K562 (cell line): Measurements from ENCODE around the gene WDR72. TPM values are rescaled to one million over a fixed set of nuclear protein-coding genes. Genes with fewer than 3 reads are reported as not detected.

Source experiments
- ATAC-seq: fragments of 200-7000 bp; cut with Tn5 transposase; 3 replicates; pipeline ENCODE4 v1.9.1; 2020; ENCODE audit warnings: moderate library complexity
- BruUV-seq: library from RNA; stranded (reverse); fragments of 400-500 nt; replicated peaks from 2 replicates; lab custom pipeline; 2021; lab: Mats Ljungman, UMichigan
- CTCF ChIA-PET: fragments of 300-600 bp; formaldehyde crosslinking; extraction: SDS; loops from one replicate; lab custom pipeline; 2021; ENCODE audit warnings: low intra/inter-chr PET ratio; lab: Yijun Ruan, JAX
- POLR2A ChIA-PET: fragments of 300-600, 350-650 bp; sonication (Branson Sonifier 250); formaldehyde crosslinking; extraction: SDS; loops from one replicate; lab custom pipeline; 2021; ENCODE audit warnings: antibody characterized with exemption, inconsistent platforms; lab: Yijun Ruan, JAX
- DNase-seq, 4 experiments: peaks; one replicate each; pipeline versions ENCODE4 v3.0.0 to v3.0.0-alpha.2; 2011 to 2018; ENCODE audit warnings: low spot score in 3 of 4, mixed read lengths in 3 of 4; ENCODE audit errors: extremely low read depth in 1 of 4
- FAIRE-seq: peaks from 2 replicates; lab custom pipeline; 2011; peaks lifted over from hg19 to GRCh38; lab: Jason Lieb, UNC
- H2AFZ ChIP-seq: 2 replicates; pipeline ENCODE4 v1.6.0; 2011; ENCODE audit warnings: low read depth, low read length, control low read depth, inconsistent platforms
- H3K27ac ChIP-seq: fragments of 200-600 bp; 3 replicates; pipeline ENCODE4 v1.8.0; 2011; ENCODE audit warnings: low read depth, mild to moderate bottlenecking, control low read depth, inconsistent platforms, low read length, moderate library complexity, mixed read lengths; ENCODE audit errors: extremely low read depth
- H3K27me3 ChIP-seq, 2 experiments: fragments of 300-600 bp in 1 of 2; 2 replicates in 1 of 2; 3 replicates in 1 of 2; pipeline versions ENCODE4 v1.6.0 to v1.8.0; 2011; ENCODE audit warnings: inconsistent platforms in 2 of 2, low read length in 2 of 2, mild to moderate bottlenecking in 1 of 2, mixed read lengths in 1 of 2, moderate library complexity in 1 of 2; ENCODE audit not compliant: control insufficient read depth in 2 of 2, insufficient read depth in 2 of 2
- H3K36me3 ChIP-seq: fragments of 300-600 bp; 3 replicates; pipeline ENCODE4 v1.8.0; 2011; ENCODE audit warnings: mild to moderate bottlenecking, low read length, inconsistent platforms; ENCODE audit not compliant: control insufficient read depth, insufficient read depth
- H3K4me1 ChIP-seq, 2 experiments: fragments of 200-600 bp in 1 of 2; replicated peaks in 1 of 2; 2 replicates in 1 of 2; 3 replicates in 1 of 2; pipeline versions ENCODE4 v1.5.1 to v1.8.0; 2011; ENCODE audit warnings: inconsistent platforms in 2 of 2, low read length in 2 of 2, mild to moderate bottlenecking in 1 of 2, mixed read lengths in 1 of 2, moderate library complexity in 1 of 2; ENCODE audit not compliant: control insufficient read depth in 2 of 2, insufficient read depth in 2 of 2
- H3K4me2 ChIP-seq: 2 replicates; pipeline ENCODE4 v1.6.1; 2011; ENCODE audit warnings: low read length, control low read depth, inconsistent platforms, mixed read lengths; ENCODE audit not compliant: insufficient read depth
- H3K4me3 ChIP-seq: fragments of 200-600 bp; sonication (generic), shearing (Covaris generic); 2 replicates; pipeline ENCODE4 v1.5.1; 2016; ENCODE audit warnings: control low read depth, inconsistent platforms
- H3K79me2 ChIP-seq: fragments of 200-600 bp; 3 replicates; pipeline ENCODE4 v1.8.0; 2011; ENCODE audit warnings: low read length, inconsistent platforms; ENCODE audit not compliant: control insufficient read depth, insufficient read depth
- H3K9ac ChIP-seq, 2 experiments: 2 replicates each; pipeline versions ENCODE4 v1.6.0 to v1.6.1; 2011; ENCODE audit warnings: low read depth in 2 of 2, low read length in 2 of 2, control low read depth in 1 of 2, inconsistent platforms in 1 of 2, mild to moderate bottlenecking in 1 of 2, mixed read lengths in 1 of 2; ENCODE audit not compliant: insufficient read depth in 1 of 2
- H3K9me1 ChIP-seq: one replicate; pipeline ENCODE4 v1.6.0; 2011; ENCODE audit warnings: inconsistent platforms, mild to moderate bottlenecking, low read length, moderate library complexity; ENCODE audit not compliant: control insufficient read depth, insufficient read depth
- H3K9me3 ChIP-seq: replicated peaks from 2 replicates; pipeline ENCODE4 v1.5.1; 2011; ENCODE audit warnings: low read depth, low read length, inconsistent platforms; ENCODE audit not compliant: control insufficient read depth, insufficient read depth
- H4K20me1 ChIP-seq: replicated peaks from 2 replicates; pipeline ENCODE4 v1.6.1; 2011; ENCODE audit warnings: low read length, inconsistent platforms, mixed read lengths; ENCODE audit not compliant: control insufficient read depth, insufficient read depth
- FOSL1 ChIP-seq: fragments of 200-800 bp; sonication (Bioruptor generic); conservative IDR thresholded peaks from 2 replicates; pipeline ENCODE4 v1.6.1; 2016; ENCODE audit warnings: missing genetic modification characterization, missing compliant biosample characterization
- HDGF ChIP-seq: fragments of 450-650 bp; IDR thresholded peaks from 2 replicates; pipeline ENCODE4 v1.6.1; 2016
- IRF2 ChIP-seq: sonication (generic); formaldehyde crosslinking; IDR thresholded peaks from 2 replicates; pipeline ENCODE4 v1.8.1; 2022; ENCODE audit warnings: mild to moderate bottlenecking, missing genetic modification reagents
- KDM4B ChIP-seq, 2 experiments: fragments of 450-650 bp in 1 of 2; sonication (generic) in 1 of 2; IDR thresholded peaks; 2 replicates each; pipeline ENCODE4 v1.6.1; 2016 to 2017; ENCODE audit warnings: borderline replicate concordance in 2 of 2, antibody characterized with exemption in 1 of 2, low read depth in 1 of 2, mild to moderate bottlenecking in 1 of 2
- MEIS2 ChIP-seq: fragments of 450-650 bp; IDR thresholded peaks from 2 replicates; pipeline ENCODE4 v1.6.1; 2014; ENCODE audit warnings: mild to moderate bottlenecking; ENCODE audit not compliant: partially characterized antibody
- MYBL2 ChIP-seq, 2 experiments: fragments of 450-650 bp in 1 of 2; sonication (generic) in 1 of 2; formaldehyde crosslinking in 1 of 2; IDR thresholded peaks; 2 replicates each; pipeline versions ENCODE4 v1.6.1 to v1.8.1; 2017 to 2022; ENCODE audit warnings: borderline replicate concordance in 1 of 2, inconsistent platforms in 1 of 2, low read depth in 1 of 2, mild to moderate bottlenecking in 1 of 2, missing genetic modification reagents in 1 of 2, moderate library complexity in 1 of 2
- PTBP1 ChIP-seq: fragments of 200-400 bp; formaldehyde crosslinking; IDR thresholded peaks from 2 replicates; pipeline ENCODE4 v1.6.1; 2017; ENCODE audit warnings: low read depth, low read length
- RFX7 ChIP-seq: fragments of 250-450 bp; sonication (Bioruptor Pico); IDR thresholded peaks from 2 replicates; pipeline ENCODE4 v1.5.1; 2021; ENCODE audit warnings: mild to moderate bottlenecking
- SMARCE1 ChIP-seq: fragments of 450-650 bp; IDR thresholded peaks from 2 replicates; pipeline ENCODE4 v1.7.1; 2016; ENCODE audit warnings: mild to moderate bottlenecking
- ZNF347 ChIP-seq: fragments of 450-650 bp; formaldehyde crosslinking; IDR thresholded peaks from 2 replicates; pipeline ENCODE4 v1.4.0; 2020; ENCODE audit warnings: low read depth, mild to moderate bottlenecking, moderate library complexity
- ZNF644 ChIP-seq: fragments of 200-800 bp; sonication (Bioruptor generic); IDR thresholded peaks from 2 replicates; pipeline ENCODE4 v1.6.1; 2016; ENCODE audit warnings: low read depth, missing genetic modification characterization, missing compliant biosample characterization
- WGBS: fragments of 100-300 bp; shearing (Covaris generic); methylation state at CpG from one replicate; pipeline ENCODE4 v1.1.6; 2016; ENCODE audit warnings: low coverage, mixed read lengths; ENCODE audit not compliant: insufficient coverage; ENCODE audit errors: missing lambda C conversion rate; 5-methylcytosine and 5-hydroxymethylcytosine counted together
- in situ Hi-C: fragments of 300-500 bp; cut with MboI; formaldehyde crosslinking; loops from 4 replicates; pipeline ENCODE4 v1.15.0; 2018; ENCODE audit warnings: inconsistent platforms, mixed read lengths
- intact Hi-C: fragments of 100-400 bp; cut with micrococcal nuclease; formaldehyde crosslinking; loops from 2 replicates; pipeline ENCODE4 v1.14.2; 2022
- polyA plus RNA-seq, 8 experiments: library from polyadenylated mRNA; depleted of rRNA in 4 of 8; stranded (reverse) in 5 of 8; unstranded in 3 of 8; fragments of >200 nt; fragmentation: Nextera tagmentation in 2 of 8; fragmentation: Illumina TruSeq in 1 of 8; extraction: Ambion mirVana in 2 of 8; extraction: Trizol in 1 of 8; gene quantifications; 2 replicates each; pipeline versions ENCODE4 v1.2.1 to v1.2.3, GENCODE V29; 2011 to 2014; ENCODE audit warnings: inconsistent platforms in 1 of 8, missing spikeins in 1 of 8
- total RNA-seq, 7 experiments: library from RNA; depleted of rRNA in 6 of 7; stranded (reverse); fragments of >200 nt in 6 of 7; fragmentation: Illumina TruSeq in 2 of 7; extraction: Trizol in 2 of 7; gene quantifications; 2 replicates each; pipeline versions ENCODE4 v1.2.1 to v1.2.3, GENCODE V29; 2011 to 2021; ENCODE audit warnings: low replicate concordance in 1 of 7
- TF ChIP-seq, protein P1 (sequence below): fragments of 450-650 bp; formaldehyde crosslinking; IDR thresholded peaks from 2 replicates; pipeline ENCODE4 v1.4.0; 2020; ENCODE audit warnings: mild to moderate bottlenecking, moderate library complexity
- TF ChIP-seq, protein P2 (sequence below), 2 experiments: fragments of 200-800 bp in 1 of 2; sonication (Bioruptor generic) in 1 of 2; sonication (generic) in 1 of 2; formaldehyde crosslinking in 1 of 2; IDR thresholded peaks in 1 of 2; conservative IDR thresholded peaks in 1 of 2; 2 replicates each; pipeline versions ENCODE4 v1.5.0 to v1.6.1; 2016 to 2020; ENCODE audit warnings: missing compliant biosample characterization in 1 of 2, missing genetic modification characterization in 1 of 2, missing genetic modification reagents in 1 of 2
- TF ChIP-seq, protein P3 (sequence below): fragments of 250-450 bp; sonication (Bioruptor Pico); IDR thresholded peaks from 2 replicates; pipeline ENCODE4 v1.4.0; 2020; ENCODE audit warnings: borderline replicate concordance
- TF ChIP-seq, protein P4 (sequence below): IDR thresholded peaks from 2 replicates; pipeline ENCODE4 v1.6.1; 2012; ENCODE audit warnings: low read depth, low read length, improper control_type of control experiment, borderline replicate concordance

WDR72 gene
- total and polyA plus RNA-seq, 9 of the 15 experiments (the other 6 are each of a cell fraction or from before 2014, with no cell fraction given) = 0.01 TPM; not detected in 8

DNA sequence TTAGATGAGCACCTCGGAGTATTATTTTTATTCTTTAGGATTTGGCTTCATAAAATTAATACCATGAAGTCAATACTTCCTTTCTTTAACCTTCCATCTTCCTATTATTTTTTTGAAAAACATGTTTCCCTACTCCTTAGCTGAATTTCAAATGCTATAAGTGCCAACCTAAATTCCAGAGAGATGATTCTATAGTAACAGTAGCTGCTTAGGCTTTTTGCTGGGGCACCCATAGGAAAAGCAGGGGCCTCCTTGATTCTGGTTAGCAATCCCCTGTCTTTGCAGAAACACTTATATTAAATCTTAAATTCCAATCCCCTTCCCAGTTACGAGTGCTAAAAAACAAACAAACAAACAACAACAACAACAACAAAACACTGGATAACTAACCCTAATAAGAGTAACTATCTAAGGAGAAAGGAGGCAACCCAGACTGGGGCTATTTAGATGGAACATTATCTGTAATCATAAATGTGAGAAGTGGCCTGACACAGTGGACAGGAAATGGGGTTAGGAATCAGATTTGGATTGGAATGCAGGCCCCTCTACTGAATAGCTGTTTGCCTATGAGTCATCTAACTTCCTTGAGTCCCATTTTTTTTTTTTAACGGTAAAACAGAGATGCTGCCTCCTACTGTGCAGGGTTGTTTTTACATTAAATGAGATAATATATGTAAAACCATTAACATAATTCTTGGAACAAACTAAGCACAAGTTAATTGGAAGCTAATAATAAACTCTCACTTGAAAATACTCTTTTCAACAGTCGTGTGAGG is 148.1 kb downstream of the WDR72 start:
- 1% methylated on average over 4 of the region's 4 CpGs for WGBS
- Histone ChIP-seq H3K9me3 (no peaks in the 10 kb centered on the region), H3K27me3 (no peaks in the 10 kb centered on the region), H3K27ac (no peak overlapping the region), H2AFZ (no peak overlapping the region), H3K79me2 (no peaks in the 10 kb centered on the region), H3K4me2 (no peak overlapping the region), H3K36me3 (no peaks in the 10 kb centered on the region), H4K20me1 (no peaks in the 10 kb centered on the region), H3K4me1 (no peaks in the 10 kb centered on the region), H3K9ac (no peak overlapping the region), H3K4me3 (no peak overlapping the region), H3K9me1 (no peaks in the 10 kb centered on the region)
- no peak for FAIRE-seq
- POLR2A ChIA-PET = no interaction called here
- in situ Hi-C loops = no loop called here
- no peak for DNase-seq
- TF ChIP-seq MYBL2 (IDR thresholded peaks at IDR 0.05; ENCODE audit: low read depth) (no peak), MYBL2 (CRISPR knock-in tag; IDR thresholded peaks at IDR 0.05; ENCODE audit: borderline replicate concordance) (no peak), RFX7 (CRISPR knock-in tag) (no peak), PTBP1 (no peak), HDGF (no peak), MEIS2 (no peak), IRF2 (CRISPR knock-in tag) (no peak), ZNF347 (CRISPR knock-in tag) (no peak), KDM4B (IDR thresholded peaks at IDR 0.05; ENCODE audit: borderline replicate concordance in 2 of 2, low read depth in 1 of 2) (no peak), SMARCE1 (no peak), FOSL1 (tag) (no peak), ZNF644 (tag) (no peak)
- TF ChIP-seq, protein P1, sequence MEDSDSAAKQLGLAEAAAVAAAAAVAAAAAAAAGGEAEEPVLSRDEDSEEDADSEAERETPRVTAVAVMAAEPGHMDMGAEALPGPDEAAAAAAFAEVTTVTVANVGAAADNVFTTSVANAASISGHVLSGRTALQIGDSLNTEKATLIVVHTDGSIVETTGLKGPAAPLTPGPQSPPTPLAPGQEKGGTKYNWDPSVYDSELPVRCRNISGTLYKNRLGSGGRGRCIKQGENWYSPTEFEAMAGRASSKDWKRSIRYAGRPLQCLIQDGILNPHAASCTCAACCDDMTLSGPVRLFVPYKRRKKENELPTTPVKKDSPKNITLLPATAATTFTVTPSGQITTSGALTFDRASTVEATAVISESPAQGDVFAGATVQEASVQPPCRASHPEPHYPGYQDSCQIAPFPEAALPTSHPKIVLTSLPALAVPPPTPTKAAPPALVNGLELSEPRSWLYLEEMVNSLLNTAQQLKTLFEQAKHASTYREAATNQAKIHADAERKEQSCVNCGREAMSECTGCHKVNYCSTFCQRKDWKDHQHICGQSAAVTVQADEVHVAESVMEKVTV = no peak
- TF ChIP-seq, protein P2, sequence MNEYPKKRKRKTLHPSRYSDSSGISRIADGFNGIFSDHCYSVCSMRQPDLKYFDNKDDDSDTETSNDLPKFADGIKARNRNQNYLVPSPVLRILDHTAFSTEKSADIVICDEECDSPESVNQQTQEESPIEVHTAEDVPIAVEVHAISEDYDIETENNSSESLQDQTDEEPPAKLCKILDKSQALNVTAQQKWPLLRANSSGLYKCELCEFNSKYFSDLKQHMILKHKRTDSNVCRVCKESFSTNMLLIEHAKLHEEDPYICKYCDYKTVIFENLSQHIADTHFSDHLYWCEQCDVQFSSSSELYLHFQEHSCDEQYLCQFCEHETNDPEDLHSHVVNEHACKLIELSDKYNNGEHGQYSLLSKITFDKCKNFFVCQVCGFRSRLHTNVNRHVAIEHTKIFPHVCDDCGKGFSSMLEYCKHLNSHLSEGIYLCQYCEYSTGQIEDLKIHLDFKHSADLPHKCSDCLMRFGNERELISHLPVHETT (CRISPR knock-in tag; conservative IDR thresholded peaks at IDR 0.05 in 1 of 2, IDR thresholded peaks at IDR 0.05 in 1 of 2) = no peak
- TF ChIP-seq, protein P3, sequence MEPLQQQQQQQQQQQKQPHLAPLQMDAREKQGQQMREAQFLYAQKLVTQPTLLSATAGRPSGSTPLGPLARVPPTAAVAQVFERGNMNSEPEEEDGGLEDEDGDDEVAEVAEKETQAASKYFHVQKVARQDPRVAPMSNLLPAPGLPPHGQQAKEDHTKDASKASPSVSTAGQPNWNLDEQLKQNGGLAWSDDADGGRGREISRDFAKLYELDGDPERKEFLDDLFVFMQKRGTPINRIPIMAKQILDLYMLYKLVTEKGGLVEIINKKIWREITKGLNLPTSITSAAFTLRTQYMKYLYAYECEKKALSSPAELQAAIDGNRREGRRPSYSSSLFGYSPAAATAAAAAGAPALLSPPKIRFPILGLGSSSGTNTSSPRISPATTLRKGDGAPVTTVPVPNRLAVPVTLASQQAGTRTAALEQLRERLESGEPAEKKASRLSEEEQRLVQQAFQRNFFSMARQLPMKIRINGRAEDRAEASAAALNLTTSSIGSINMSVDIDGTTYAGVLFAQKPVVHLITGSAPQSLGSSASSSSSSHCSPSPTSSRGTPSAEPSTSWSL (CRISPR knock-in tag) = no peak
- TF ChIP-seq, protein P4, sequence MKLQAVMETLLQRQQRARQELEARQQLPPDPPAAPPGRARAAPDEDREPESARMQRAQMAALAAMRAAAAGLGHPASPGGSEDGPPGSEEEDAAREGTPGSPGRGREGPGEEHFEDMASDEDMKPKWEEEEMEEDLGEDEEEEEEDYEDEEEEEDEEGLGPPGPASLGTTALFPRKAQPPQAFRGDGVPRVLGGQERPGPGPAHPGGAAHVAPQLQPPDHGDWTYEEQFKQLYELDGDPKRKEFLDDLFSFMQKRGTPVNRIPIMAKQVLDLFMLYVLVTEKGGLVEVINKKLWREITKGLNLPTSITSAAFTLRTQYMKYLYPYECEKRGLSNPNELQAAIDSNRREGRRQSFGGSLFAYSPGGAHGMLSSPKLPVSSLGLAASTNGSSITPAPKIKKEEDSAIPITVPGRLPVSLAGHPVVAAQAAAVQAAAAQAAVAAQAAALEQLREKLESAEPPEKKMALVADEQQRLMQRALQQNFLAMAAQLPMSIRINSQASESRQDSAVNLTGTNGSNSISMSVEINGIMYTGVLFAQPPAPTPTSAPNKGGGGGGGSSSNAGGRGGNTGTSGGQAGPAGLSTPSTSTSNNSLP = no peak
- no peak for ATAC-seq
- intact Hi-C loops = no loop called here
- no TSS peak for BruUV-seq
- CTCF ChIA-PET = no interaction called here
